Upper lobe of right lung (tissue), 1 donor: ENCODE data around the gene DECR2. TPM values are rescaled to one million over a fixed set of nuclear protein-coding genes. Genes with fewer than 3 reads are reported as not detected.

Source experiments
- ATAC-seq: fragments of 200-7000 bp; cut with Tn5 transposase; one replicate; pipeline ENCODE4 v1.9.1; 2020; ENCODE audit warnings: mild to moderate bottlenecking, moderate library complexity
- DNase-seq: peaks from one replicate; pipeline ENCODE4 v3.0.0-alpha.2; 2020
- H3K27ac ChIP-seq: fragments of 200-600 bp; one replicate; pipeline ENCODE4 v1.8.0; 2022
- H3K27me3 ChIP-seq: fragments of 200-600 bp; one replicate; pipeline ENCODE4 v1.8.0; 2022; ENCODE audit warnings: mild to moderate bottlenecking
- H3K36me3 ChIP-seq: fragments of 200-600 bp; one replicate; pipeline ENCODE4 v1.8.0; 2022
- H3K4me1 ChIP-seq: fragments of 200-600 bp; one replicate; pipeline ENCODE4 v1.8.0; 2022
- H3K4me3 ChIP-seq: fragments of 200-600 bp; one replicate; pipeline ENCODE4 v1.8.0; 2022; ENCODE audit warnings: mild to moderate bottlenecking
- H3K9me3 ChIP-seq: fragments of 200-600 bp; one replicate; pipeline ENCODE4 v1.8.0; 2022
- intact Hi-C: fragments of 100-400 bp; cut with DNase I; formaldehyde crosslinking; loops from one replicate; pipeline ENCODE4 v1.11.0; 2022
- total RNA-seq: library from RNA; stranded (reverse); fragmentation: NEBNext Ultra II Directional; extraction: Animal tissue kit (Norgen Biotek cat#: 25700); gene quantifications from one replicate; pipeline ENCODE4 v1.2.1, GENCODE V29; 2021
- TF ChIP-seq, protein P1 (sequence below): fragments of 200-600 bp; IDR thresholded peaks from one replicate; pipeline ENCODE4 v1.8.0; 2022; ENCODE audit warnings: antibody characterized with exemption
- donor health status: DM: no; HTN: yes; CAD: no; lungs with severe emphysema.

DECR2 gene
- total RNA-seq, 1 donor from 2014 or later, result 14.2 TPM

- DNase-seq (no peak), ATAC-seq (peak; percentile 24)
- Histone ChIP-seq H3K4me1 (peaks cover 14% of the 10 kb centered on the region), H3K27ac (peak overlapping the region; percentile 77), H3K27me3 (no peaks in the 10 kb centered on the region), H3K9me3 (no peaks in the 10 kb centered on the region), H3K4me3 (no peak overlapping the region), H3K36me3 (peaks cover 10% of the 10 kb centered on the region)
- TF ChIP-seq, protein P1, sequence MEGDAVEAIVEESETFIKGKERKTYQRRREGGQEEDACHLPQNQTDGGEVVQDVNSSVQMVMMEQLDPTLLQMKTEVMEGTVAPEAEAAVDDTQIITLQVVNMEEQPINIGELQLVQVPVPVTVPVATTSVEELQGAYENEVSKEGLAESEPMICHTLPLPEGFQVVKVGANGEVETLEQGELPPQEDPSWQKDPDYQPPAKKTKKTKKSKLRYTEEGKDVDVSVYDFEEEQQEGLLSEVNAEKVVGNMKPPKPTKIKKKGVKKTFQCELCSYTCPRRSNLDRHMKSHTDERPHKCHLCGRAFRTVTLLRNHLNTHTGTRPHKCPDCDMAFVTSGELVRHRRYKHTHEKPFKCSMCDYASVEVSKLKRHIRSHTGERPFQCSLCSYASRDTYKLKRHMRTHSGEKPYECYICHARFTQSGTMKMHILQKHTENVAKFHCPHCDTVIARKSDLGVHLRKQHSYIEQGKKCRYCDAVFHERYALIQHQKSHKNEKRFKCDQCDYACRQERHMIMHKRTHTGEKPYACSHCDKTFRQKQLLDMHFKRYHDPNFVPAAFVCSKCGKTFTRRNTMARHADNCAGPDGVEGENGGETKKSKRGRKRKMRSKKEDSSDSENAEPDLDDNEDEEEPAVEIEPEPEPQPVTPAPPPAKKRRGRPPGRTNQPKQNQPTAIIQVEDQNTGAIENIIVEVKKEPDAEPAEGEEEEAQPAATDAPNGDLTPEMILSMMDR, result no peak
- intact Hi-C loops, result no loop called here
Observed at GRCh38 chr16:456891-457483, 55.3 kb downstream of the DECR2 start.

- DNase-seq (no peak), ATAC-seq (peak; percentile 66)
- intact Hi-C loops, result no loop called here
- Histone ChIP-seq H3K27me3 (no peaks in the 10 kb centered on the region), H3K36me3 (peaks cover 13% of the 10 kb centered on the region), H3K4me3 (no peak overlapping the region), H3K4me1 (peaks cover 14% of the 10 kb centered on the region), H3K9me3 (no peaks in the 10 kb centered on the region), H3K27ac (peak overlapping the region; percentile 77)
- TF ChIP-seq, protein P1, result no peak
Observed at GRCh38 chr16:457732-458400, 56.2 kb downstream of the DECR2 start.

GRCh38 chr16:459761-460160, 58.1 kb downstream of the DECR2 start:
- Histone ChIP-seq H3K27ac (no peak overlapping the region), H3K36me3 (peaks cover 13% of the 10 kb centered on the region), H3K4me3 (no peak overlapping the region), H3K4me1 (peaks cover 14% of the 10 kb centered on the region), H3K9me3 (no peaks in the 10 kb centered on the region), H3K27me3 (no peaks in the 10 kb centered on the region)
- DNase-seq (no peak), ATAC-seq (no peak)
- TF ChIP-seq, protein P1, result no peak
- intact Hi-C loops, result no loop called here

- ATAC-seq, result no peak
- intact Hi-C loops, result no loop called here
Observed at GRCh38 chr16:460787-461186, 59.1 kb downstream of the DECR2 start.

More at GRCh38 chr16:460787-461186, 59.1 kb downstream of the DECR2 start:
- Histone ChIP-seq H3K4me1 (peaks cover 14% of the 10 kb centered on the region), H3K9me3 (no peaks in the 10 kb centered on the region), H3K27ac (no peak overlapping the region), H3K27me3 (no peaks in the 10 kb centered on the region), H3K36me3 (peaks cover 13% of the 10 kb centered on the region), H3K4me3 (no peak overlapping the region)
- DNase-seq, result no peak
- TF ChIP-seq, protein P1, result no peak

Other genes with a start within 250 kb of the DECR2 start
- gene HBZ, start 249.2 kb upstream of the DECR2 start, total RNA-seq, result not detected
- gene HBM, start 235.9 kb upstream of the DECR2 start, total RNA-seq, result not detected
- gene HBA2, start 229.0 kb upstream of the DECR2 start, total RNA-seq, result 248 TPM
- 241 TPM for gene HBA1, start 225.2 kb upstream of the DECR2 start, total RNA-seq
- not detected for gene HBQ1, start 221.4 kb upstream of the DECR2 start, total RNA-seq
- gene LUC7L, start 172.4 kb upstream of the DECR2 start, total RNA-seq, result 78.8 TPM
- 56.0 TPM for gene FAM234A, start 167.1 kb upstream of the DECR2 start, total RNA-seq
- gene RGS11, start 125.9 kb upstream of the DECR2 start, total RNA-seq, result 7.8 TPM
- 1.3 TPM for gene ARHGDIG, start 121.3 kb upstream of the DECR2 start, total RNA-seq
- 0.96 TPM for gene PDIA2, start 118.7 kb upstream of the DECR2 start, total RNA-seq
- 28.9 TPM for gene AXIN1, start 49.2 kb upstream of the DECR2 start, total RNA-seq
- 39.0 TPM for gene MRPL28, start 31.3 kb upstream of the DECR2 start, total RNA-seq
- 65.2 TPM for gene PGAP6, start 19.9 kb upstream of the DECR2 start, total RNA-seq
- 45.6 TPM for gene NME4, start 4.7 kb upstream of the DECR2 start, total RNA-seq
- 44.1 TPM for gene RAB11FIP3, start 23.8 kb downstream of the DECR2 start, total RNA-seq
- 45.2 TPM for gene CAPN15, start 125.8 kb downstream of the DECR2 start, total RNA-seq
- not detected for gene PRR35, start 158.5 kb downstream of the DECR2 start, total RNA-seq
- gene NHLRC4, start 165.1 kb downstream of the DECR2 start, total RNA-seq, result 0.98 TPM
- 59.4 TPM for gene PIGQ, start 168.1 kb downstream of the DECR2 start, total RNA-seq
- gene RAB40C, start 188.2 kb downstream of the DECR2 start, total RNA-seq, result 47.6 TPM
- gene WFIKKN1, start 229.1 kb downstream of the DECR2 start, total RNA-seq, result 1.5 TPM
- gene METTL26, start 234.4 kb downstream of the DECR2 start, total RNA-seq, result 53.5 TPM
- gene MCRIP2, start 239.9 kb downstream of the DECR2 start, total RNA-seq, result 57.9 TPM
- 23.2 TPM for gene WDR90, start 247.5 kb downstream of the DECR2 start, total RNA-seq